Hematopoietic multipotent progenitor cell treated with erythropoietin and hydrocortisone succinate and interleukin-3 and kit ligand, for 17 days (in vitro differentiated cells): ENCODE measurements around the gene CDC25B.
A peak's percentile ranks its signal among the peaks of the same experiment; 100 is the strongest.

Source experiments
- DNase-seq: peaks from one replicate; pipeline ENCODE4 v3.0.0-alpha.2; 2015; ENCODE audit warnings: low spot score

CDC25B gene

GRCh38 chr20:3795511-3796468 lies at the start of gene CDC25B:
CDC25B (plus strand) TSS chr20:3796310; CDS start chr20:3796532, 222 bp downstream.
- peak; percentile 78 for DNase-seq

- no peak for DNase-seq
Measured at GRCh38 chr20:3747471-3747870, 48.6 kb upstream of the CDC25B start.

GRCh38 chr20:3748073-3748472 lies 48.0 kb upstream of the CDC25B start:
- no peak for DNase-seq

- DNase-seq = no peak
Measured at GRCh38 chr20:3749087-3749688, 46.9 kb upstream of the CDC25B start.

- DNase-seq = no peak
Measured at GRCh38 chr20:3749689-3750531, 46.2 kb upstream of the CDC25B start.

- no peak for DNase-seq
Measured at GRCh38 chr20:3751305-3751674, 44.8 kb upstream of the CDC25B start.

GRCh38 chr20:3751675-3752385 lies 44.3 kb upstream of the CDC25B start:
- DNase-seq = peak; percentile 84

GRCh38 chr20:3752386-3752759 lies 43.7 kb upstream of the CDC25B start:
- no peak for DNase-seq

GRCh38 chr20:3753098-3753497 lies 43.0 kb upstream of the CDC25B start:
- DNase-seq = peak; percentile 79

GRCh38 chr20:3753501-3754275 lies 42.4 kb upstream of the CDC25B start:
- no peak for DNase-seq

- DNase-seq = no peak
Measured at GRCh38 chr20:3754276-3754630, 41.9 kb upstream of the CDC25B start.

GRCh38 chr20:3755269-3755668 lies 40.8 kb upstream of the CDC25B start:
- no peak for DNase-seq

- DNase-seq = no peak
Measured at GRCh38 chr20:3755814-3756480, 40.2 kb upstream of the CDC25B start.

GRCh38 chr20:3757268-3757667 lies 38.8 kb upstream of the CDC25B start:
- no peak for DNase-seq

- DNase-seq = no peak
Measured at GRCh38 chr20:3758566-3758965, 37.5 kb upstream of the CDC25B start.

- DNase-seq = no peak
Measured at GRCh38 chr20:3759316-3759823, 36.7 kb upstream of the CDC25B start.

- no peak for DNase-seq
Measured at GRCh38 chr20:3759884-3760283, 36.2 kb upstream of the CDC25B start.

- DNase-seq = no peak
Measured at GRCh38 chr20:3760655-3761348, 35.3 kb upstream of the CDC25B start.

GRCh38 chr20:3763671-3764601 lies 32.2 kb upstream of the CDC25B start:
- DNase-seq = no peak
